ENCODE measurements around the gene TMEM132C.

DNA sequence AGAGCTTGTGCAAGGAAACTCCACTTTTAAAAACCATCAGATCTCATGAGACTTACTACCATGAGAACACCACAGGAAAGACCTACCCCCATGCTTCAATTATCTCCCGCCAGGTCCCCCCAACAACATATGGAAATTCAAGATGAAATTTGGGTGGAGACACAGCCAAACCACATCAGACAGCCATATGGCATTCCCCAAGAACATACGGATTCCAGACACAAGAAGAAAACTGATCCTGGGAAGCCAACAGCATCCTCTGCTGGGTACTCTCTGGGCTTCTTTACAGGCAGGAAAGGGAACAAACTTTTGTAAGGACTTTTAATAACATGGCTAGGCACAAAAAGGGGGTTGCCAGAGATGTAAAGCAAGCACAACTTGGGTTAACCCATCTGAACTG lies 127.2 kb downstream of the TMEM132C start:
- TF ChIP-seq, protein P1, sequence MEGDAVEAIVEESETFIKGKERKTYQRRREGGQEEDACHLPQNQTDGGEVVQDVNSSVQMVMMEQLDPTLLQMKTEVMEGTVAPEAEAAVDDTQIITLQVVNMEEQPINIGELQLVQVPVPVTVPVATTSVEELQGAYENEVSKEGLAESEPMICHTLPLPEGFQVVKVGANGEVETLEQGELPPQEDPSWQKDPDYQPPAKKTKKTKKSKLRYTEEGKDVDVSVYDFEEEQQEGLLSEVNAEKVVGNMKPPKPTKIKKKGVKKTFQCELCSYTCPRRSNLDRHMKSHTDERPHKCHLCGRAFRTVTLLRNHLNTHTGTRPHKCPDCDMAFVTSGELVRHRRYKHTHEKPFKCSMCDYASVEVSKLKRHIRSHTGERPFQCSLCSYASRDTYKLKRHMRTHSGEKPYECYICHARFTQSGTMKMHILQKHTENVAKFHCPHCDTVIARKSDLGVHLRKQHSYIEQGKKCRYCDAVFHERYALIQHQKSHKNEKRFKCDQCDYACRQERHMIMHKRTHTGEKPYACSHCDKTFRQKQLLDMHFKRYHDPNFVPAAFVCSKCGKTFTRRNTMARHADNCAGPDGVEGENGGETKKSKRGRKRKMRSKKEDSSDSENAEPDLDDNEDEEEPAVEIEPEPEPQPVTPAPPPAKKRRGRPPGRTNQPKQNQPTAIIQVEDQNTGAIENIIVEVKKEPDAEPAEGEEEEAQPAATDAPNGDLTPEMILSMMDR (IDR thresholded peaks at IDR 0.05; ENCODE audit: low read length), result no peak
- no peak for TF ChIP-seq EZH2 (optimal IDR thresholded peaks at IDR 0.05; ENCODE audit: low read depth, low read length)
- no peak for TF ChIP-seq EZH2phosphoT487 (IDR thresholded peaks at IDR 0.05; ENCODE audit: low read length)

All from MM.1S (cell line).